ENCODE data around the gene SVBP. TPM values are rescaled to one million over a fixed set of nuclear protein-coding genes. Genes with fewer than 3 reads are reported as not detected.

The SVBP gene
- polyA plus RNA-seq, 1 donor (not counting 4 experiments of a cell fraction or from before 2014, with no cell fraction given) = 15.5 TPM

DNA sequence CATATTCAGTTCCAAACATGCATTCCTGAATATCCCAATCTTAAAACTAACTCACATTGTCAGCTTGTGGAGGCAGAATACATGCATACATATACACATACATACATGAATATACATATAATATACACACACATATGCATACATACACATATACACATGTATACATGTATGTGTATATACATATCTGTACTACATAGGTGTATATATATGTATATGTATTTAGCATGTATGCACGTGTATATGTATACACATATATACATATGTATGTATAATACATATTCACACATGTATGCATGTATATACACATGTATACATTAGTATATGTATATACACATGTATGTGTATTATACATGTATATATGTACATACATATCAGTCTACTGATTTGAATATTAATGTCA, 28.0 kb upstream of the SVBP start:
- TF ChIP-seq, protein P1, sequence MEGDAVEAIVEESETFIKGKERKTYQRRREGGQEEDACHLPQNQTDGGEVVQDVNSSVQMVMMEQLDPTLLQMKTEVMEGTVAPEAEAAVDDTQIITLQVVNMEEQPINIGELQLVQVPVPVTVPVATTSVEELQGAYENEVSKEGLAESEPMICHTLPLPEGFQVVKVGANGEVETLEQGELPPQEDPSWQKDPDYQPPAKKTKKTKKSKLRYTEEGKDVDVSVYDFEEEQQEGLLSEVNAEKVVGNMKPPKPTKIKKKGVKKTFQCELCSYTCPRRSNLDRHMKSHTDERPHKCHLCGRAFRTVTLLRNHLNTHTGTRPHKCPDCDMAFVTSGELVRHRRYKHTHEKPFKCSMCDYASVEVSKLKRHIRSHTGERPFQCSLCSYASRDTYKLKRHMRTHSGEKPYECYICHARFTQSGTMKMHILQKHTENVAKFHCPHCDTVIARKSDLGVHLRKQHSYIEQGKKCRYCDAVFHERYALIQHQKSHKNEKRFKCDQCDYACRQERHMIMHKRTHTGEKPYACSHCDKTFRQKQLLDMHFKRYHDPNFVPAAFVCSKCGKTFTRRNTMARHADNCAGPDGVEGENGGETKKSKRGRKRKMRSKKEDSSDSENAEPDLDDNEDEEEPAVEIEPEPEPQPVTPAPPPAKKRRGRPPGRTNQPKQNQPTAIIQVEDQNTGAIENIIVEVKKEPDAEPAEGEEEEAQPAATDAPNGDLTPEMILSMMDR (optimal IDR thresholded peaks at IDR 0.05 in 1 of 3, IDR thresholded peaks at IDR 0.05 in 1 of 3, conservative IDR thresholded peaks at IDR 0.05 in 1 of 3; ENCODE audit: extremely low read depth in 1 of 3, insufficient read depth in 2 of 3, low read length in 3 of 3) = no peak
- no peak for TF ChIP-seq EZH2 (IDR thresholded peaks at IDR 0.05; ENCODE audit: low read length)
- no peak overlapping the region for H3K9ac ChIP-seq (ENCODE audit: control insufficient read depth, extremely low read depth, insufficient read depth, low read length)
- H3K9me1 ChIP-seq (ENCODE audit: control insufficient read depth, extremely low read depth, insufficient read depth, low read length) = no peaks in the 10 kb centered on the region
- peaks cover 6% of the 10 kb centered on the region for H3K4me1 ChIP-seq (ENCODE audit: control insufficient read depth, extremely low read depth, insufficient read depth, low read length)
- H3K9me3 ChIP-seq (ENCODE audit: control insufficient read depth, low read depth, low read length) = no peaks in the 10 kb centered on the region
- H3K27me3 ChIP-seq (ENCODE audit: control insufficient read depth, extremely low read depth, insufficient read depth, low read length) = no peaks in the 10 kb centered on the region
- dilution Hi-C loops (cut with MboI; ENCODE audit: extremely low pct_ligation_motif_present, low sequenced_read_pairs) = no loop called here
- DNase-seq (ENCODE audit: low read depth, low spot score) (no peak), FAIRE-seq (no peak)
- no peak overlapping the region for H3K4me3 ChIP-seq (ENCODE audit: control insufficient read depth in 2 of 3, extremely low read depth in 1 of 3, insufficient read depth in 2 of 3, low read depth in 1 of 3, low read length in 3 of 3)
- H3K27ac ChIP-seq (ENCODE audit: control insufficient read depth, insufficient read depth, low read length) = no peak overlapping the region
- H4K20me1 ChIP-seq (ENCODE audit: control insufficient read depth, extremely low read depth, insufficient read depth, low read length) = no peaks in the 10 kb centered on the region
- H3K36me3 ChIP-seq (ENCODE audit: control insufficient read depth in 2 of 2, extremely low read depth in 1 of 2, insufficient read depth in 2 of 2, low read length in 2 of 2) = peaks cover 3 to 10% of the 10 kb centered on the region in 2 experiments
- peaks cover 8% of the 10 kb centered on the region for H3K79me2 ChIP-seq (ENCODE audit: control insufficient read depth, insufficient read depth, low read length)
- H3K4me2 ChIP-seq (ENCODE audit: control insufficient read depth, extremely low read depth, insufficient read depth, low read depth, low read length) = peak overlapping the region; percentile 96
- H2AFZ ChIP-seq (ENCODE audit: control insufficient read depth, low read length) = no peak overlapping the region

DNA sequence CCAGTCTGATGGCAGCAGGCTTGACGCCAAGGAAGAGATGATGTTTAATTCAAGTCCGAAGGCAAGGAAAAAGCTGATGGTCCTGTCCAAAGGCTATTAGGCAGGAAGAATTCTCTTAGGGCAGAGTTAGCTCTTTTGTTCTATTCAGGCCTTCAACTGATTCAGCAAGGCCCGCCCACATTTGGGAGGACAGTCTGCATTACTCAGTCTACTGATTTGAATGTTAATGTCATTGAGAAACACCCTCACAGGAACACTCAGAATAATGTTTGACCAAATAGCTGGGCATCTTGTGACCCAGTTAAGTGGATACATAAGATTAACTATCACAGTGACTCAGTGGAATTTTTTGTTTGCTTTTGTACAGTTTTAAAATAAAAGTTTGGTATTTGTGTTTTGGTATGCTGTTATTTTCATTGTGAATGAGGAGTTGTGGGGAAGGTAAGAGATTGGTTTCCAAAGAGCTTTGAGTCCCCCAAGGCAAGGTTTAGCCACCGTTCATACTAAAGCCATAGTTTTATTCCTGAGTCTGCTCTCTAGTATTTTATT, 27.5 kb upstream of the SVBP start:
- FAIRE-seq = peak; percentile 69

More for the DNA sequence above, 27.5 kb upstream of the SVBP start:
- H3K9me3 ChIP-seq (ENCODE audit: control insufficient read depth, low read depth, low read length) = no peaks in the 10 kb centered on the region
- no peaks in the 10 kb centered on the region for H3K9me1 ChIP-seq (ENCODE audit: control insufficient read depth, extremely low read depth, insufficient read depth, low read length)
- peaks cover 6% of the 10 kb centered on the region for H3K4me1 ChIP-seq (ENCODE audit: control insufficient read depth, extremely low read depth, insufficient read depth, low read length)
- no peak overlapping the region for H3K27ac ChIP-seq (ENCODE audit: control insufficient read depth, insufficient read depth, low read length)
- no peak overlapping the region for H3K9ac ChIP-seq (ENCODE audit: control insufficient read depth, extremely low read depth, insufficient read depth, low read length)
- dilution Hi-C loops (cut with MboI; ENCODE audit: extremely low pct_ligation_motif_present, low sequenced_read_pairs) = no loop called here
- TF ChIP-seq EZH2 (IDR thresholded peaks at IDR 0.05; ENCODE audit: low read length) = no peak
- TF ChIP-seq, protein P1 (optimal IDR thresholded peaks at IDR 0.05 in 1 of 3, IDR thresholded peaks at IDR 0.05 in 1 of 3, conservative IDR thresholded peaks at IDR 0.05 in 1 of 3; ENCODE audit: extremely low read depth in 1 of 3, insufficient read depth in 2 of 3, low read length in 3 of 3) = no peak
- no peak for DNase-seq (ENCODE audit: low read depth, low spot score)
- no peak overlapping the region for H3K4me3 ChIP-seq (ENCODE audit: control insufficient read depth in 2 of 3, extremely low read depth in 1 of 3, insufficient read depth in 2 of 3, low read depth in 1 of 3, low read length in 3 of 3)
- H3K4me2 ChIP-seq (ENCODE audit: control insufficient read depth, extremely low read depth, insufficient read depth, low read depth, low read length) = no peak overlapping the region
- peaks cover 3 to 8% of the 10 kb centered on the region in 2 experiments for H3K36me3 ChIP-seq (ENCODE audit: control insufficient read depth in 2 of 2, extremely low read depth in 1 of 2, insufficient read depth in 2 of 2, low read length in 2 of 2)
- H3K27me3 ChIP-seq (ENCODE audit: control insufficient read depth, extremely low read depth, insufficient read depth, low read length) = no peaks in the 10 kb centered on the region
- peaks cover 8% of the 10 kb centered on the region for H3K79me2 ChIP-seq (ENCODE audit: control insufficient read depth, insufficient read depth, low read length)
- no peak overlapping the region for H2AFZ ChIP-seq (ENCODE audit: control insufficient read depth, low read length)
- no peaks in the 10 kb centered on the region for H4K20me1 ChIP-seq (ENCODE audit: control insufficient read depth, extremely low read depth, insufficient read depth, low read length)
